AG10803 (cell line): ENCODE data around the gene TNFAIP2.

Experiments used
- DNase-seq: peaks from one replicate; pipeline ENCODE4 v3.0.0; 2010; ENCODE audit warnings: low read depth
- H3K4me3 ChIP-seq: 2 replicates; pipeline ENCODE4 v1.5.1; 2011; ENCODE audit warnings: mild to moderate bottlenecking, low read length, control low read depth
- TF ChIP-seq, protein P1 (sequence below): conservative IDR thresholded peaks from 2 replicates; pipeline ENCODE4 v1.5.1; 2011; ENCODE audit warnings: mild to moderate bottlenecking, low read length, control low read depth, inconsistent platforms

Gene TNFAIP2

DNA sequence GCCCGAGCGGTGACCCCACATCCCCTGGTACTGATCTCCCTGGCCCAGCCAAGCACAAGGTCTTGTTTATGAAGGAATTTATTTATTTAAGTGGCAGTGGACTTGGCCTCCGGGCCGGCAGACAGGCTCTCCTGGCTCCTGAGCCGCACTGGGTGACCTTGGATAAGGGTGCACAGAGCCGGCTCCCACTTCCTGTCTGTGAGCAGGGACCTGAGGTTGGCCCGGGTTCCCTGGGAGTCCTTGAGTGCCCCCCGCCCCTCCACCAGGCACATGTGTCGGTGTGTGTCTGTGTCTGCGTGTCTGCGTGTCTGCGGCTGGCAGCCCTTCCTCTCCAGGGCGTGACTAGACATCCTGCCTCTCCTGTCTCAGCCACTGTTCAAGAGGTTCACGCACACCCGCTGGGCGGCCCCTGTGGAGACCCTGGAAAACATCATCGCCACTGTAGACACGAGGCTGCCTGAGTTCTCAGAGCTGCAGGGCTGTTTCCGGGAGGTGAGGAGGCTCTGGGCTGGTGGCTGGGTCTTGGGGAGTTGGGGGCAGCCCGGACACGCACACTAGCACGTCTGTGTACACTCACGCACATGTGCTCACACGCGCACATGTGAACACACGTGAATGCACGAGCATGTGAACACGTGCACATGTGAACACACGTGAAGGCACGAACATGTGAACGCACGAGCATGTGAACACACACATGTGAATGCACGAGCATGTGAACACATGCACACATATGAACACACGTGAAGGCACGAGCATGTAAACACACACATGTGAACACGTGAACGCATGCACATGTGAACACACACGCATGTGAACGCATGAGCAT is 9.3 kb downstream of the TNFAIP2 start:
- TF ChIP-seq, protein P1, sequence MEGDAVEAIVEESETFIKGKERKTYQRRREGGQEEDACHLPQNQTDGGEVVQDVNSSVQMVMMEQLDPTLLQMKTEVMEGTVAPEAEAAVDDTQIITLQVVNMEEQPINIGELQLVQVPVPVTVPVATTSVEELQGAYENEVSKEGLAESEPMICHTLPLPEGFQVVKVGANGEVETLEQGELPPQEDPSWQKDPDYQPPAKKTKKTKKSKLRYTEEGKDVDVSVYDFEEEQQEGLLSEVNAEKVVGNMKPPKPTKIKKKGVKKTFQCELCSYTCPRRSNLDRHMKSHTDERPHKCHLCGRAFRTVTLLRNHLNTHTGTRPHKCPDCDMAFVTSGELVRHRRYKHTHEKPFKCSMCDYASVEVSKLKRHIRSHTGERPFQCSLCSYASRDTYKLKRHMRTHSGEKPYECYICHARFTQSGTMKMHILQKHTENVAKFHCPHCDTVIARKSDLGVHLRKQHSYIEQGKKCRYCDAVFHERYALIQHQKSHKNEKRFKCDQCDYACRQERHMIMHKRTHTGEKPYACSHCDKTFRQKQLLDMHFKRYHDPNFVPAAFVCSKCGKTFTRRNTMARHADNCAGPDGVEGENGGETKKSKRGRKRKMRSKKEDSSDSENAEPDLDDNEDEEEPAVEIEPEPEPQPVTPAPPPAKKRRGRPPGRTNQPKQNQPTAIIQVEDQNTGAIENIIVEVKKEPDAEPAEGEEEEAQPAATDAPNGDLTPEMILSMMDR = no peak
- no peak for DNase-seq
- no peak overlapping the region for H3K4me3 ChIP-seq

DNA sequence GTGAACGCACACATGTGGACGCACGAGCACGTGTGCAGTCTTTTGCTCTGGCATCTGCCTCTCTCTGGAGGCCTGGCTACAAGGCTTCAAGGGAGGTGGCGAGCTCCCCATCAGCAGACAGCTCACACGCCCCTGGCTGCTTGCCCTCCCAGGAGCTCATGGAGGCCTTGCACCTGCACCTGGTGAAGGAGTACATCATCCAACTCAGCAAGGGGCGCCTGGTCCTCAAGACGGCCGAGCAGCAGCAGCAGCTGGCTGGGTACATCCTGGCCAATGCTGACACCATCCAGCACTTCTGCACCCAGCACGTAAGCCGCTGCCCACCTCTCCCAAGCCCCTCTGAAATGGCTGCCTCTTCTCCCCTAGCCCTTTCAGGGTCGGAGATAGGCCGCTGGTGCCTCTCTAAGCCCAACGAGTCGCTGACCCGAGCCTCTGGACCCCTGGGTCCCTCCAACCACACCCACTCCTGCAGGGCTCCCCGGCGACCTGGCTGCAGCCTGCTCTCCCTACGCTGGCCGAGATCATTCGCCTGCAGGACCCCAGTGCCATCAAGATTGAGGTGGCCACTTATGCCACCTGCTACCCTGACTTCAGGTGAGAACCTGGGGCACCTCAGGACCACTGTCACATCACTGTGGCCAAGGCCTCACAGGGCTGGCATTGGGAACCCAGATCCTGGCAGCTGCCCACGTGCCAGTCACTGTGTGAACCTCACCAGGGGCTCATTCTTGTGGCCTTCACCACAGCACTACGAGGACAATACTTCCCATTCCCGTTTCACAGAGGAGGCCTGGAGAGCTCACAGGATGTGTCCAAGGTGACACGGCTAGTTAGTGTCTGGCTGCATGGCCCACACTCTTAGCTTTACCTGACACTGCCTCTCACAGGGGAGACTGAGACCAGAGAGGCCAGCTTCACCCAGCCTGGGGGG is 10.2 kb downstream of the TNFAIP2 start:
- no peak overlapping the region for H3K4me3 ChIP-seq
- TF ChIP-seq, protein P1 = no peak
- no peak for DNase-seq

DNA sequence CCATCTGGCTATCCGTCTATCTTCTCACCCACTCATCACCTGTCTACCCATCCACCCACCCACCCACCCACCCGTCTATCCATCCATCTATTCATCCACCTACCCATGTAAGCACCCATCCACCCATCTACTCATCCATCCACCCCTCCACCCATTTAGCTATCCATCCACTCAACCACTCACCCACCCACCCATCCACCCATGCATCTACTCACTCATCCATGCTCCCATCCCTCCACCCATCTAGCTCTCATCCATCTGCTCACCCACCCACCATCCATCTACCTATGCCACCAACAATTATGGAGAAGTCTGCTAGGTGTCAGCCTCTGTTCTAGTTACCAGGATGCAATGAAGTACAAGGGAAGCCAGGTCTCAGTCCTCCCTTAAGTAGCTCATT is 11.1 kb downstream of the TNFAIP2 start:
- no peak overlapping the region for H3K4me3 ChIP-seq
- DNase-seq = no peak
- TF ChIP-seq, protein P1 = no peak

DNA sequence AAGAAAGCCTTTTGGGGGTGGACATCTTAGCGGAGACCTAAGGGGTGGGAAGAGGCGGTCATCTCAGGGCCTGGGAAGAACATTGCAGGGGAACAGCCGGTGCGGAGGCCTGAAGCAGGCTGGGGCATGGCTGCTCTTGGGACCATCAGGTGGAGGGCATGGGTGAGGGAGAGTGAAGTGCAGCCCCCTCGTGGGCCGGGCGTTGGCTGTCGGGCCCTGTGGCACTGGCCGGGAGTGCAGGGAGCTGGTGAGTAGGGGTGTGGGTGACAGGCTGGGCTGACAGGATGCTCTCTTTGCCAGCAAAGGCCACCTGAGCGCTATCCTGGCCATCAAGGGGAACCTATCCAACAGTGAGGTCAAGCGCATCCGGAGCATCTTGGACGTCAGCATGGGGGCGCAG is 11.7 kb downstream of the TNFAIP2 start:
- TF ChIP-seq, protein P1 = no peak
- DNase-seq = no peak

DNA sequence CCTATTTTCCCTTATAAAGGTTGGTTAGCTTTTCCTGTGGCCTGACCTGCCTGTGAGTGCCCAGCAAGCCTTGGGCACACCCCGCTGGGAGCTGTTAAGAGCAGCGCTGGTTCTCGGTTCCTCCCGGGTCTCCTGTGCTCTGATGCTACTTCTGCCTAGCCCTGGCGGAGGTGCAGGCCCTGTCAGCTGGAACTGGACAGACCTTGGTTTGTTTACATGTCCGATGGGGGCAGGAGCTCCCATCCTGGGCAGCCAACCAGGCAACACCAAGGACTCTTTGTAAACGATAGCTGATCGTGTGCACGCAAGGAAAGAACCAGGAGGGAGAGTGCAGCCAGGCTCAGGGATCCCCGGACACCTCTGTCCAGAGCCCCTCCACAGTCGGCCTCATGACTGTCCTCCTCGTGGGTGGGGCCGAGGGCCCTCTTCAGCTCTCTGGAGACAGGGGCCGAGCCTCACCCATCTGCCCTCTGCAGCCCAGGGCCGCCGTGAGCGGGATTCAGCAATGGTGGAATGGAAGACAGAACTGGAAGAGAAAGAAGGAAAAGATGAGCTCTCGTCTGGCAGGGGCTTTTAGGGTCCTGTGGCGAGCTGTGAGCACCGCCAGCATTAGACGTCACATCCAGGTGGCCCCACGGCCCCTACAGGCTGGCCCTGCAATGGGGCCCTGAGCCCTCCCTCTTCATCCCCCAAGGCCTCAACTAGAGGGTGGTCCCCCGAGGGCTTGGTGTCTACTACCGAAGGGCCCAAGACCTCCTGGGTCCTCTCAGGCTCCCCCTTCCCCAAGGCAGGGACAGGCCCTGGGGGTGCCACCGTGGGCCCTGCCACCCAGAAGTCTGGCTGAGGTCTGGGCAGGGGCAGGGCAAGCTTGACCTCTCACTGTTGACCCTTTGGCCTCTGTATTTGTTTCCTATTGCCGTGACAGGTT is 12.3 kb downstream of the TNFAIP2 start:
- DNase-seq = no peak
- H3K4me3 ChIP-seq = no peak overlapping the region
- TF ChIP-seq, protein P1 = no peak

More for the DNA sequence above, 11.7 kb downstream of the TNFAIP2 start:
- H3K4me3 ChIP-seq = no peak overlapping the region

DNA sequence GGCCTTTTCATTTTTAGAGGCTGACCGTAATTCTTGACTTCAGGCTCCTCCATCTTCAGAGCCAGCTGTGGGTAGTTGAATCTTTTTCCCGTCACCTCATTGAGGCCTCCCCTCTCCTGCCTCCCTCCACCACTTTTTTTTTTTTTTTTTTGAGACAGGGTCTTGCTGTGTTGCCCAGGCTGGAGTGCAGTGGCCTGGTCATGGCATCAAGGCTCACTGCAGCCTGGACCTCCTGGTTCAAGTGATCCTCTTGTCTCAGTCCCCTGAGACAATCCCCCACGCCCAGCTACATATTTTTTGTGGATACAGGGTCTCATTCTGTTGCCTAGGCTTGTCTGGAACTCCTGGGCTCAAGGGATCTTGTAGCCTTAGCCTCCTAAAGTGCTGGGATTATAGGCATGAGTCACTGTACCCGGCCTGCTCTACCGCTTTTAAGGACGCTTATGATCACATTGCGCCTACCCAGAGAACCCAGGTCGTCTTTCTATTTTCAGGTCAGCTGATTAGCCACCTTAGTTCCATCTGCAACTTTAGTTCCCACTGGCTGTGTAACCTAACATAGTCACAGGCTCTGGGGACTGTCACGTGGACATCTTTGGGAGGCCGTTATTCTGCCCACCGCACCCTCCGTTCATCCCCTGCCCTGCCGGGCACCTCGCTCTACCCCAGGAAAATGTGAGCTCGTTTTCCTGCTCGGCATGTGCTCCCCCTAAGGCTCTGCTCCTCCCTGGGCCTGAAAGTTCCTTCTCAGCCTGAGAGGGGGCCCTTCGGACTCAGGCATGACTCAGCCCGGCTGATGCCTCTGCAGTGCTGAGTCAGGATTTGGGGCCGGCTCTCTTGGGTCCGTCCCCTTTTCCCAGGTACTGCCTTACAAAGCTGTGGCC is 13.4 kb downstream of the TNFAIP2 start:
- DNase-seq = peak; percentile 57
- TF ChIP-seq, protein P1 = no peak; the same call in 1 of the 2 replicates
- H3K4me3 ChIP-seq = no peak overlapping the region
